Liver (tissue), 9 donors: Measurements from ENCODE around the gene UBE2Q2. TPM values are rescaled to one million over a fixed set of nuclear protein-coding genes. Genes with fewer than 3 reads are reported as not detected.

Experiments used
- DNase-seq: peaks from one replicate; pipeline ENCODE4 v3.0.0-alpha.2; 2017; ENCODE audit warnings: low spot score
- H3K27ac ChIP-seq, 2 donors: one replicate each; pipeline ENCODE4 v1.7.0; 2013; ENCODE audit warnings: inconsistent platforms in 2 of 2, low read length in 2 of 2, control low read depth in 1 of 2, low read depth in 1 of 2, mild to moderate bottlenecking in 1 of 2
- H3K27me3 ChIP-seq, 4 donors: one replicate each; pipeline versions ENCODE4 v1.6.1 to v1.7.0; 2013; ENCODE audit warnings: low read length in 3 of 4, inconsistent platforms in 1 of 4, mild to moderate bottlenecking in 1 of 4, moderate library complexity in 1 of 4; ENCODE audit not compliant: control insufficient read depth in 4 of 4, insufficient read depth in 4 of 4
- H3K36me3 ChIP-seq, 4 donors: one replicate each; pipeline versions ENCODE4 v1.6.1 to v1.7.0; 2013; ENCODE audit warnings: low read length in 3 of 4, mild to moderate bottlenecking in 3 of 4, low read depth in 1 of 4, moderate library complexity in 1 of 4; ENCODE audit not compliant: control insufficient read depth in 4 of 4, insufficient read depth in 3 of 4
- H3K4me1 ChIP-seq, 4 donors: one replicate each; pipeline versions ENCODE4 v1.6.1 to v1.7.0; 2013; ENCODE audit warnings: low read length in 3 of 4, mild to moderate bottlenecking in 3 of 4, moderate library complexity in 1 of 4; ENCODE audit not compliant: control insufficient read depth in 4 of 4, insufficient read depth in 4 of 4
- H3K4me3 ChIP-seq, 3 donors: one replicate each; pipeline versions ENCODE4 v1.6.1 to v1.7.0; 2013; ENCODE audit warnings: low read length in 3 of 3, control low read depth in 1 of 3, low read depth in 1 of 3, mild to moderate bottlenecking in 1 of 3
- H3K9ac ChIP-seq, 2 donors: one replicate each; pipeline ENCODE4 v1.7.0; 2013; ENCODE audit warnings: low read length in 2 of 2, mild to moderate bottlenecking in 2 of 2, moderate library complexity in 2 of 2, control low read depth in 1 of 2, low read depth in 1 of 2
- H3K9me3 ChIP-seq, 4 donors: one replicate each; pipeline versions ENCODE4 v1.6.1 to v1.7.0; 2013; ENCODE audit warnings: low read length in 3 of 4; ENCODE audit not compliant: control insufficient read depth in 4 of 4
- EGR1 ChIP-seq, 2 donors: IDR thresholded peaks; 2 replicates each; pipeline ENCODE4 v1.6.1; 2016 to 2018; ENCODE audit warnings: antibody characterized with exemption in 2 of 2, low read depth in 2 of 2
- FOXA1 ChIP-seq: IDR thresholded peaks from 2 replicates; pipeline ENCODE4 v1.6.1; 2016; ENCODE audit warnings: antibody characterized with exemption
- FOXA2 ChIP-seq: IDR thresholded peaks from 2 replicates; pipeline ENCODE4 v1.6.1; 2016; ENCODE audit warnings: antibody characterized with exemption
- GABPA ChIP-seq, 2 donors: IDR thresholded peaks in 1 of 2; conservative IDR thresholded peaks in 1 of 2; 2 replicates each; pipeline ENCODE4 v1.6.1; 2016; ENCODE audit warnings: antibody characterized with exemption in 2 of 2, mild to moderate bottlenecking in 1 of 2, moderate library complexity in 1 of 2
- HNF4A ChIP-seq, 2 donors: conservative IDR thresholded peaks; 2 replicates each; pipeline ENCODE4 v1.6.1; 2016; ENCODE audit warnings: antibody characterized with exemption in 2 of 2, mild to moderate bottlenecking in 2 of 2
- HNF4G ChIP-seq: IDR thresholded peaks from 2 replicates; pipeline ENCODE4 v1.6.1; 2016; ENCODE audit warnings: antibody characterized with exemption
- JUND ChIP-seq, 2 donors: IDR thresholded peaks; 2 replicates each; pipeline ENCODE4 v1.6.1; 2016; ENCODE audit warnings: antibody characterized with exemption in 2 of 2
- NR2F2 ChIP-seq: IDR thresholded peaks from 2 replicates; pipeline ENCODE4 v1.6.1; 2016; ENCODE audit warnings: antibody characterized with exemption
- RAD21 ChIP-seq, 2 donors: IDR thresholded peaks; 2 replicates each; pipeline ENCODE4 v1.6.1; 2016; ENCODE audit warnings: antibody characterized with exemption in 2 of 2, mild to moderate bottlenecking in 2 of 2
- RXRA ChIP-seq, 2 donors: IDR thresholded peaks; 2 replicates each; pipeline ENCODE4 v1.6.1; 2017 to 2018; ENCODE audit warnings: antibody characterized with exemption in 2 of 2, mild to moderate bottlenecking in 1 of 2
- SP1 ChIP-seq: IDR thresholded peaks from 2 replicates; pipeline ENCODE4 v1.6.1; 2018; ENCODE audit warnings: antibody characterized with exemption, mild to moderate bottlenecking
- TAF1 ChIP-seq: conservative IDR thresholded peaks from 2 replicates; pipeline ENCODE4 v1.6.1; 2016; ENCODE audit warnings: antibody characterized with exemption, mild to moderate bottlenecking
- YY1 ChIP-seq: IDR thresholded peaks from 2 replicates; pipeline ENCODE4 v1.6.1; 2016; ENCODE audit warnings: antibody characterized with exemption, mild to moderate bottlenecking
- WGBS: extraction: QIAGEN DNeasy Blood & Tissue Kit; methylation state at CpG from one replicate; pipeline ENCODE4 v1.1.7; 2013; 5-methylcytosine and 5-hydroxymethylcytosine counted together
- polyA plus RNA-seq, 2 donors: library from polyadenylated mRNA; stranded (reverse) in 1 of 2; unstranded in 1 of 2; fragments of 200-250 nt in 1 of 2; fragments of >200 nt in 1 of 2; fragmentation: Nextera tagmentation in 1 of 2; extraction: Ambion mirVana in 1 of 2; gene quantifications; one replicate each; pipeline versions ENCODE4 v1.2.1 to v1.2.3, GENCODE V29; 2013 to 2015
- total RNA-seq, 2 donors: library from RNA; depleted of rRNA; stranded (reverse); fragments of >200 nt; gene quantifications; one replicate each; pipeline ENCODE4 v1.2.3, GENCODE V29; 2014
- TF ChIP-seq, protein P1 (sequence below): IDR thresholded peaks from 2 replicates; pipeline ENCODE4 v1.6.1; 2016; ENCODE audit warnings: antibody characterized with exemption
- TF ChIP-seq, protein P2 (sequence below): fragments of 150-350 bp; IDR thresholded peaks from 2 replicates; pipeline ENCODE4 v1.5.1; 2017; ENCODE audit warnings: improper control_type of control experiment, low read depth, low read length; ENCODE audit not compliant: missing input control
- TF ChIP-seq, protein P3 (sequence below): IDR thresholded peaks from 2 replicates; pipeline ENCODE4 v1.6.1; 2016; ENCODE audit warnings: antibody characterized with exemption
- TF ChIP-seq, protein P4 (sequence below): IDR thresholded peaks from 2 replicates; pipeline ENCODE4 v1.6.1; 2016; ENCODE audit warnings: antibody characterized with exemption
- TF ChIP-seq, protein P5 (sequence below): IDR thresholded peaks from 2 replicates; pipeline ENCODE4 v1.6.1; 2016; ENCODE audit warnings: antibody characterized with exemption, mild to moderate bottlenecking
- donor health status: healthy.
- donor health status: healthy.
- donor health status: healthy.
- donor health status: healthy.
- donor health status: healthy.

The UBE2Q2 gene
- total and polyA plus RNA-seq, 4 donors = 2.4 to 14.4 (median 5.2) TPM

DNA sequence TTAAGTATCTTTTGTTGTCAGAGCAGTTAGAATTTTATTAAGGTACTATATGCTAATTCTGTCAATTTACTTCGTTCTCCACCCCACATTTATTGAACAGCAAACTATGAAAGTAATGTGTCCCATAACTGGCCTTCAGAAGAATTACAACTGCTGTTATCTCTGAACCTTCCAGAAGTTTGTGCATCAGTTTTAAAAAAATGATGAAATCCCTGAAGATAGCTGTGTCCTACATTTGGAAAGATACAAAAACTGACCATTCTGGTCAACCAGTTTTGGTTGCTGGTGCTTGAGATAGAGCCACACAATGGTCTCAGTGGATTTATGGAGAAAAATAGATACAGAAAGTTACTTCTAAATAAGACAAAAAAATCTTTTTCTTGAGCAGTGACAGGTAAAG, 5.9 kb downstream of the UBE2Q2 start:
- Histone ChIP-seq H3K4me1 (peaks cover 0 to 8% (median 6%) of the 10 kb centered on the region in 4 donors), H3K36me3 (no peaks in the 10 kb centered on the region), H3K9me3 (no peaks in the 10 kb centered on the region), H3K9ac (no peak overlapping the region), H3K27ac (no peak overlapping the region), H3K4me3 (no peak overlapping the region), H3K27me3 (no peaks in the 10 kb centered on the region)
- no peak for TF ChIP-seq JUND (IDR thresholded peaks at IDR 0.05)
- TF ChIP-seq FOXA2 = no peak
- no peak for TF ChIP-seq EGR1 (IDR thresholded peaks at IDR 0.05; ENCODE audit: low read depth in 2 of 2)
- TF ChIP-seq, protein P1, sequence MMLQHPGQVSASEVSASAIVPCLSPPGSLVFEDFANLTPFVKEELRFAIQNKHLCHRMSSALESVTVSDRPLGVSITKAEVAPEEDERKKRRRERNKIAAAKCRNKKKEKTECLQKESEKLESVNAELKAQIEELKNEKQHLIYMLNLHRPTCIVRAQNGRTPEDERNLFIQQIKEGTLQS = no peak
- TF ChIP-seq TAF1 = no peak
- no peak for TF ChIP-seq HNF4G
- no peak for TF ChIP-seq RAD21 (IDR thresholded peaks at IDR 0.05)
- TF ChIP-seq, protein P2, sequence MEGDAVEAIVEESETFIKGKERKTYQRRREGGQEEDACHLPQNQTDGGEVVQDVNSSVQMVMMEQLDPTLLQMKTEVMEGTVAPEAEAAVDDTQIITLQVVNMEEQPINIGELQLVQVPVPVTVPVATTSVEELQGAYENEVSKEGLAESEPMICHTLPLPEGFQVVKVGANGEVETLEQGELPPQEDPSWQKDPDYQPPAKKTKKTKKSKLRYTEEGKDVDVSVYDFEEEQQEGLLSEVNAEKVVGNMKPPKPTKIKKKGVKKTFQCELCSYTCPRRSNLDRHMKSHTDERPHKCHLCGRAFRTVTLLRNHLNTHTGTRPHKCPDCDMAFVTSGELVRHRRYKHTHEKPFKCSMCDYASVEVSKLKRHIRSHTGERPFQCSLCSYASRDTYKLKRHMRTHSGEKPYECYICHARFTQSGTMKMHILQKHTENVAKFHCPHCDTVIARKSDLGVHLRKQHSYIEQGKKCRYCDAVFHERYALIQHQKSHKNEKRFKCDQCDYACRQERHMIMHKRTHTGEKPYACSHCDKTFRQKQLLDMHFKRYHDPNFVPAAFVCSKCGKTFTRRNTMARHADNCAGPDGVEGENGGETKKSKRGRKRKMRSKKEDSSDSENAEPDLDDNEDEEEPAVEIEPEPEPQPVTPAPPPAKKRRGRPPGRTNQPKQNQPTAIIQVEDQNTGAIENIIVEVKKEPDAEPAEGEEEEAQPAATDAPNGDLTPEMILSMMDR = no peak
- TF ChIP-seq NR2F2 = no peak
- no peak for TF ChIP-seq GABPA (IDR thresholded peaks at IDR 0.05 in 1 of 2, conservative IDR thresholded peaks at IDR 0.05 in 1 of 2)
- TF ChIP-seq, protein P3, sequence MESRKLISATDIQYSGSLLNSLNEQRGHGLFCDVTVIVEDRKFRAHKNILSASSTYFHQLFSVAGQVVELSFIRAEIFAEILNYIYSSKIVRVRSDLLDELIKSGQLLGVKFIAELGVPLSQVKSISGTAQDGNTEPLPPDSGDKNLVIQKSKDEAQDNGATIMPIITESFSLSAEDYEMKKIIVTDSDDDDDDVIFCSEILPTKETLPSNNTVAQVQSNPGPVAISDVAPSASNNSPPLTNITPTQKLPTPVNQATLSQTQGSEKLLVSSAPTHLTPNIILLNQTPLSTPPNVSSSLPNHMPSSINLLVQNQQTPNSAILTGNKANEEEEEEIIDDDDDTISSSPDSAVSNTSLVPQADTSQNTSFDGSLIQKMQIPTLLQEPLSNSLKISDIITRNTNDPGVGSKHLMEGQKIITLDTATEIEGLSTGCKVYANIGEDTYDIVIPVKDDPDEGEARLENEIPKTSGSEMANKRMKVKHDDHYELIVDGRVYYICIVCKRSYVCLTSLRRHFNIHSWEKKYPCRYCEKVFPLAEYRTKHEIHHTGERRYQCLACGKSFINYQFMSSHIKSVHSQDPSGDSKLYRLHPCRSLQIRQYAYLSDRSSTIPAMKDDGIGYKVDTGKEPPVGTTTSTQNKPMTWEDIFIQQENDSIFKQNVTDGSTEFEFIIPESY = no peak
- no peak for TF ChIP-seq FOXA1
- TF ChIP-seq, protein P4, sequence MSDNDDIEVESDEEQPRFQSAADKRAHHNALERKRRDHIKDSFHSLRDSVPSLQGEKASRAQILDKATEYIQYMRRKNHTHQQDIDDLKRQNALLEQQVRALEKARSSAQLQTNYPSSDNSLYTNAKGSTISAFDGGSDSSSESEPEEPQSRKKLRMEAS = no peak
- TF ChIP-seq HNF4A (conservative IDR thresholded peaks at IDR 0.05) = no peak
- TF ChIP-seq RXRA (IDR thresholded peaks at IDR 0.05) = no peak
- no peak for TF ChIP-seq YY1
- no peak for TF ChIP-seq SP1
- TF ChIP-seq, protein P5, sequence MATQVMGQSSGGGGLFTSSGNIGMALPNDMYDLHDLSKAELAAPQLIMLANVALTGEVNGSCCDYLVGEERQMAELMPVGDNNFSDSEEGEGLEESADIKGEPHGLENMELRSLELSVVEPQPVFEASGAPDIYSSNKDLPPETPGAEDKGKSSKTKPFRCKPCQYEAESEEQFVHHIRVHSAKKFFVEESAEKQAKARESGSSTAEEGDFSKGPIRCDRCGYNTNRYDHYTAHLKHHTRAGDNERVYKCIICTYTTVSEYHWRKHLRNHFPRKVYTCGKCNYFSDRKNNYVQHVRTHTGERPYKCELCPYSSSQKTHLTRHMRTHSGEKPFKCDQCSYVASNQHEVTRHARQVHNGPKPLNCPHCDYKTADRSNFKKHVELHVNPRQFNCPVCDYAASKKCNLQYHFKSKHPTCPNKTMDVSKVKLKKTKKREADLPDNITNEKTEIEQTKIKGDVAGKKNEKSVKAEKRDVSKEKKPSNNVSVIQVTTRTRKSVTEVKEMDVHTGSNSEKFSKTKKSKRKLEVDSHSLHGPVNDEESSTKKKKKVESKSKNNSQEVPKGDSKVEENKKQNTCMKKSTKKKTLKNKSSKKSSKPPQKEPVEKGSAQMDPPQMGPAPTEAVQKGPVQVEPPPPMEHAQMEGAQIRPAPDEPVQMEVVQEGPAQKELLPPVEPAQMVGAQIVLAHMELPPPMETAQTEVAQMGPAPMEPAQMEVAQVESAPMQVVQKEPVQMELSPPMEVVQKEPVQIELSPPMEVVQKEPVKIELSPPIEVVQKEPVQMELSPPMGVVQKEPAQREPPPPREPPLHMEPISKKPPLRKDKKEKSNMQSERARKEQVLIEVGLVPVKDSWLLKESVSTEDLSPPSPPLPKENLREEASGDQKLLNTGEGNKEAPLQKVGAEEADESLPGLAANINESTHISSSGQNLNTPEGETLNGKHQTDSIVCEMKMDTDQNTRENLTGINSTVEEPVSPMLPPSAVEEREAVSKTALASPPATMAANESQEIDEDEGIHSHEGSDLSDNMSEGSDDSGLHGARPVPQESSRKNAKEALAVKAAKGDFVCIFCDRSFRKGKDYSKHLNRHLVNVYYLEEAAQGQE = no peak
- DNase-seq = no peak
- 76% methylated on average over 1 of the region's 1 CpG for WGBS
